Right atrium auricular region (tissue), 2 donors: Measurements from ENCODE around the gene C1orf198. TPM values are rescaled to one million over a fixed set of nuclear protein-coding genes. Genes with fewer than 3 reads are reported as not detected.

ENCODE experiments used
- DNase-seq: peaks from one replicate; pipeline ENCODE4 v3.0.0-alpha.2; 2019; ENCODE audit warnings: low spot score
- H3K27ac ChIP-seq, 2 donors: fragments of 200-600 bp; sonication (generic); 1 replicate in 1 of 2; 2 replicates in 1 of 2; pipeline ENCODE4 v1.5.1; 2016 to 2019
- H3K27me3 ChIP-seq, 2 donors: fragments of 200-600 bp; sonication (generic); one replicate each; pipeline versions ENCODE4 v1.5.1 to v1.6.0; 2017 to 2019
- H3K36me3 ChIP-seq: fragments of 200-600 bp; sonication (generic); one replicate; pipeline ENCODE4 v1.5.1; 2016
- H3K4me1 ChIP-seq, 2 donors: fragments of 200-600 bp; sonication (generic); one replicate each; pipeline versions ENCODE4 v1.5.1 to v1.6.0; 2017 to 2019
- H3K4me3 ChIP-seq, 2 donors: fragments of 200-600 bp; sonication (generic); 1 replicate in 1 of 2; 2 replicates in 1 of 2; pipeline ENCODE4 v1.5.1; 2017 to 2019; ENCODE audit warnings: mild to moderate bottlenecking in 1 of 2, moderate library complexity in 1 of 2
- H3K9me3 ChIP-seq, 2 donors: fragments of 200-600 bp; sonication (generic); one replicate each; pipeline ENCODE4 v1.5.1; 2019
- total RNA-seq, 2 donors: library from RNA; depleted of rRNA; stranded (reverse); fragments of >200 nt; gene quantifications; one replicate each; pipeline ENCODE4 v1.1.0, GENCODE V29; 2016
- TF ChIP-seq, protein P1 (sequence below), 2 donors: fragments of 200-600 bp; sonication (generic); IDR thresholded peaks; one replicate each; pipeline ENCODE4 v1.5.1; 2019; ENCODE audit warnings: antibody characterized with exemption in 2 of 2

C1orf198 gene
- total RNA-seq, 2 donors from 2014 or later = 86.1 to 115 TPM

- no peak overlapping the region for H3K27ac ChIP-seq
- TF ChIP-seq, protein P1, sequence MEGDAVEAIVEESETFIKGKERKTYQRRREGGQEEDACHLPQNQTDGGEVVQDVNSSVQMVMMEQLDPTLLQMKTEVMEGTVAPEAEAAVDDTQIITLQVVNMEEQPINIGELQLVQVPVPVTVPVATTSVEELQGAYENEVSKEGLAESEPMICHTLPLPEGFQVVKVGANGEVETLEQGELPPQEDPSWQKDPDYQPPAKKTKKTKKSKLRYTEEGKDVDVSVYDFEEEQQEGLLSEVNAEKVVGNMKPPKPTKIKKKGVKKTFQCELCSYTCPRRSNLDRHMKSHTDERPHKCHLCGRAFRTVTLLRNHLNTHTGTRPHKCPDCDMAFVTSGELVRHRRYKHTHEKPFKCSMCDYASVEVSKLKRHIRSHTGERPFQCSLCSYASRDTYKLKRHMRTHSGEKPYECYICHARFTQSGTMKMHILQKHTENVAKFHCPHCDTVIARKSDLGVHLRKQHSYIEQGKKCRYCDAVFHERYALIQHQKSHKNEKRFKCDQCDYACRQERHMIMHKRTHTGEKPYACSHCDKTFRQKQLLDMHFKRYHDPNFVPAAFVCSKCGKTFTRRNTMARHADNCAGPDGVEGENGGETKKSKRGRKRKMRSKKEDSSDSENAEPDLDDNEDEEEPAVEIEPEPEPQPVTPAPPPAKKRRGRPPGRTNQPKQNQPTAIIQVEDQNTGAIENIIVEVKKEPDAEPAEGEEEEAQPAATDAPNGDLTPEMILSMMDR (IDR thresholded peaks at IDR 0.05) = no peak
- H3K36me3 ChIP-seq = peaks cover 3% of the 10 kb centered on the region
- no peak overlapping the region for H3K4me3 ChIP-seq
- peaks cover 0 to 34% of the 10 kb centered on the region in 2 donors for H3K4me1 ChIP-seq
- peak; percentile 11 for DNase-seq
- no peaks in the 10 kb centered on the region for H3K27me3 ChIP-seq
- no peaks in the 10 kb centered on the region for H3K9me3 ChIP-seq
These were observed 36.5 kb downstream of the C1orf198 start for GRCh38 chr1:230831771-230832170.

DNA sequence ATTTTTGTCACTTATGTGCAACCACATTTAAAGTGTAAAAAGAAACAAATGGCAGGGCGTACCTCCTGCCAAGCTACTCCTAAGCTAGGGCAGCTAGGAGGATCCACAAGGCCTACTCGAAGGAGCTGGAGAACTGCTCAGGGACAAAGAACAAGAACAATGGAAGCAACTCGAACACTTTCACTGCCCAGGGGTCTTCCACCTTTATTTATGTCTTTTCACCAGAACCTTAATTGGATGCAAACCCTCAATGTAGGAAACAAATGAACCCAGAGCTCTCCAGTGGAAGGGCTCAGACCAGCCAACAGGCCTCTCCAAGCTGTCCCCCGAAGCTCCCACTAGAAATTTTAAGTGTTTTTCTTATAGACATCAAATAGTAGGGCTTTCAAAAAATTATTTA, 39.9 kb downstream of the C1orf198 start:
- Histone ChIP-seq H3K9me3 (no peaks in the 10 kb centered on the region), H3K4me1 (peaks cover 0 to 62% of the 10 kb centered on the region in 2 donors), H3K27ac (peak overlapping the region in 1 of 2 donors; percentile 77), H3K27me3 (no peaks in the 10 kb centered on the region), H3K4me3 (no peak overlapping the region), H3K36me3 (no peaks in the 10 kb centered on the region)
- DNase-seq = peak; percentile 30
- TF ChIP-seq, protein P1 (IDR thresholded peaks at IDR 0.05) = no peak

- DNase-seq = peak; percentile 43
- TF ChIP-seq, protein P1 (IDR thresholded peaks at IDR 0.05) = no peak
- Histone ChIP-seq H3K36me3 (no peaks in the 10 kb centered on the region), H3K4me3 (no peak overlapping the region), H3K27me3 (no peaks in the 10 kb centered on the region), H3K9me3 (no peaks in the 10 kb centered on the region), H3K4me1 (peaks cover 0 to 68% of the 10 kb centered on the region in 2 donors), H3K27ac (peak overlapping the region; percentile 77 to 90)
These were observed 40.5 kb downstream of the C1orf198 start for GRCh38 chr1:230827801-230828200.

DNA sequence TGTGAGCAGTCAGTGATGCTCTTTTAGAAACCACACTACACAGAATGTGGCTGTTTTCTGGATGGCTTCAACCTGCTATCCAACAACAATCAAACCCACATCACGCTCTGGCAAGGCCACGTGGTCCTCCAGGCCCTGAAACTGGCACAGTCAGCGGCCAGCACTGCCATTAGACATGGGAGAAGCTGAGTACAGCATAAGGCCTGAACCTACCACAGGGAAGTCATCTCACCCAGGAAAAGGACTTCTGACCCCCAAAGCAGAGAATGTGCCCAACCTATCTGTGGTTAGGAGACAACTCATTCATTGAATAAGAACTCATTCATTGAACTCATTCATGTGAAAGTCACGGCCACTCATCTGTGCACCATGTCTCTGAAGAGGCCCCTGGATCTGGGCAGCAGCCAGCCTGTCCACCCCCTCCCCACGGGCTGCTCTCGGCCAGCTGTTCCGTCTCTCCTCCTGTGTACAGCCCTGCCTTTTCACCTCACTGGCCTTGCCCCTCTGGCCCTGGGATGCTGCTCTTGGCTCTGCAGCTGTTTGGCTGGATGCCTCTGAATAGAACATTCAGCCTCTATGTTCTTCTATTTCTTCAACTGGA, 41.1 kb downstream of the C1orf198 start:
- Histone ChIP-seq H3K36me3 (no peaks in the 10 kb centered on the region), H3K4me1 (peaks cover 0 to 70% of the 10 kb centered on the region in 2 donors), H3K27ac (peak overlapping the region; percentile 77 to 90), H3K9me3 (no peaks in the 10 kb centered on the region), H3K27me3 (no peaks in the 10 kb centered on the region), H3K4me3 (no peak overlapping the region)
- TF ChIP-seq, protein P1 (IDR thresholded peaks at IDR 0.05) = no peak
- DNase-seq = peak; percentile 51

- H3K36me3 ChIP-seq = no peaks in the 10 kb centered on the region
- H3K27me3 ChIP-seq = no peaks in the 10 kb centered on the region
- no peaks in the 10 kb centered on the region for H3K9me3 ChIP-seq
- DNase-seq = peak; percentile 50
- H3K27ac ChIP-seq = peak overlapping the region; percentile 77 to 90
- H3K4me1 ChIP-seq = peaks cover 0 to 70% of the 10 kb centered on the region in 2 donors
- no peak overlapping the region for H3K4me3 ChIP-seq
- TF ChIP-seq, protein P1 (IDR thresholded peaks at IDR 0.05) = no peak
These were observed 42.0 kb downstream of the C1orf198 start for GRCh38 chr1:230826166-230826875.
